Smooth muscle cell (in vitro differentiated cells): ENCODE results near the gene CCDC102A. TPM values are rescaled to one million over a fixed set of nuclear protein-coding genes. Genes with fewer than 3 reads are reported as not detected.

ENCODE experiments used
- DNase-seq: peaks from one replicate; lab custom pipeline; 2025; ENCODE audit not compliant: unreplicated experiment; lab: John Stamatoyannopoulos, UW
- H2AFZ ChIP-seq: fragments of 200-600 bp; sonication (generic); 2 replicates; pipeline ENCODE4 v1.6.0; 2016; ENCODE audit warnings: antibody characterized with exemption, low read depth, mild to moderate bottlenecking
- H3F3A ChIP-seq: fragments of 200-600 bp; sonication (generic); 2 replicates; pipeline ENCODE4 v1.6.0; 2017; ENCODE audit warnings: antibody characterized with exemption, low read depth
- H3K27ac ChIP-seq: fragments of 200-600 bp; sonication (generic); 2 replicates; pipeline ENCODE4 v1.5.1; 2016; ENCODE audit warnings: low read depth, mild to moderate bottlenecking
- H3K27me3 ChIP-seq: fragments of 200-600 bp; sonication (generic); 2 replicates; pipeline ENCODE4 v1.6.1; 2016; ENCODE audit warnings: low read depth, mild to moderate bottlenecking
- H3K36me3 ChIP-seq: fragments of 200-600 bp; sonication (generic); 2 replicates; pipeline ENCODE4 v1.5.1; 2016; ENCODE audit warnings: low read depth
- H3K4me1 ChIP-seq: fragments of 200-600 bp; sonication (generic); 2 replicates; pipeline ENCODE4 v1.5.1; 2016; ENCODE audit warnings: low read depth
- H3K4me2 ChIP-seq: fragments of 200-600 bp; sonication (generic); 2 replicates; pipeline ENCODE4 v1.6.0; 2016; ENCODE audit warnings: mild to moderate bottlenecking
- H3K4me3 ChIP-seq: fragments of 200-600 bp; sonication (generic); 2 replicates; pipeline ENCODE4 v1.5.1; 2016; ENCODE audit warnings: mild to moderate bottlenecking
- H3K79me2 ChIP-seq: fragments of 200-600 bp; sonication (generic); 2 replicates; pipeline ENCODE4 v1.6.0; 2016; ENCODE audit warnings: low read depth, mild to moderate bottlenecking
- H3K9ac ChIP-seq: fragments of 200-600 bp; sonication (generic); 2 replicates; pipeline ENCODE4 v1.6.0; 2016; ENCODE audit warnings: low read depth
- H3K9me3 ChIP-seq: fragments of 200-600 bp; sonication (generic); replicated peaks from 2 replicates; pipeline ENCODE4 v1.5.1; 2016; ENCODE audit warnings: low read depth
- H4K20me1 ChIP-seq: fragments of 200-600 bp; sonication (generic); 2 replicates; pipeline ENCODE4 v1.6.0; 2016; ENCODE audit warnings: low read depth
- WGBS: methylation state at CpG from one replicate; pipeline ENCODE4 v1.1.7; 2016; ENCODE audit warnings: low lambda C conversion rate; 5-methylcytosine and 5-hydroxymethylcytosine counted together
- polyA plus RNA-seq: library from polyadenylated mRNA; unstranded; fragments of >200 nt; fragmentation: Nextera tagmentation; extraction: Ambion mirVana; gene quantifications from 2 replicates; pipeline ENCODE4 v1.2.1, GENCODE V29; 2016
- total RNA-seq: library from RNA; depleted of rRNA; stranded (reverse); fragments of >200 nt; gene quantifications from 2 replicates; pipeline ENCODE4 v1.2.3, GENCODE V29; 2014
- TF ChIP-seq, protein P1 (sequence below): fragments of 200-600 bp; sonication (generic); IDR thresholded peaks from 2 replicates; pipeline ENCODE4 v1.5.1; 2017; ENCODE audit warnings: borderline replicate concordance, mild to moderate bottlenecking, antibody characterized with exemption; ENCODE audit not compliant: insufficient read depth, poor library complexity, severe bottlenecking

The CCDC102A gene
- total and polyA plus RNA-seq, 2 experiments from 2014 or later = 10.8 to 25.3 TPM

DNA sequence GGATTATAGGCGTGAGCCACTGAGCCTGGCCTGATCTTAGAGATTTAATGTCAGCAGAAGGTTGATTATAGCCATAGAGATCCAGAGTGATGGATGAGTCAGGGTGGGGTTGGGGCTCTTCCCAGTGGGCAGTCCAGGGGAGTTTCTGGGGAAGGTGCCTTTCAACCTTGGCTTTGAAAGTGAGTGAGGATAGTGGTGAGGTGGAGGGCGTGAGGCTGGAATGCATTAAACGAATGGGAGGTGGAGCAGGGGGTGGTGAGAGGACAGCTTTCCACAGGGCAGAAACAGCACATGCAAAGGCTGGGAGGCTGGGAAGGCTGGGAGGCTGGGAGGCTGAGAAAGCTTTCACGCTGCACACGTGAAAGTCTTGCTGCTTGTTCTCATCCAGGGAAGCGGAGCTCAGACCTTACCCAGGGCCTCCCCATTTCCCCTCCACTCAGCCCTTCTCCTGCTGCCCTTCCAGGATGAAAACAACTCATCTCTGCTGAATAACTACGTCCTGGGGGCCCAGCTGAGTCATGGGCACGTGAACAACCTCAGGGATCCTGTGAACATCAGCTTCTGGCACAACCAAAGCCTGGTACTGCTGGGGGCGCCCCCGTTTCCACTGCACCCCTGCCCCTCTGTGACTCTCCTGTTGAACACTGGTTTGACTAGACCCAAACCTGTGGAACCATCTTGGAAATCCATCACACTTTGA, 28.4 kb upstream of the CCDC102A start:
- Histone ChIP-seq H3K9me3 (no peaks in the 10 kb centered on the region), H3K4me3 (no peak overlapping the region), H3K4me2 (no peak overlapping the region), H3K79me2 (no peaks in the 10 kb centered on the region), H3K27ac (no peak overlapping the region), H4K20me1 (no peaks in the 10 kb centered on the region), H2AFZ (no peak overlapping the region), H3F3A (no peaks in the 10 kb centered on the region), H3K9ac (no peak overlapping the region), H3K4me1 (no peaks in the 10 kb centered on the region), H3K27me3 (no peaks in the 10 kb centered on the region), H3K36me3 (no peaks in the 10 kb centered on the region)
- TF ChIP-seq, protein P1, sequence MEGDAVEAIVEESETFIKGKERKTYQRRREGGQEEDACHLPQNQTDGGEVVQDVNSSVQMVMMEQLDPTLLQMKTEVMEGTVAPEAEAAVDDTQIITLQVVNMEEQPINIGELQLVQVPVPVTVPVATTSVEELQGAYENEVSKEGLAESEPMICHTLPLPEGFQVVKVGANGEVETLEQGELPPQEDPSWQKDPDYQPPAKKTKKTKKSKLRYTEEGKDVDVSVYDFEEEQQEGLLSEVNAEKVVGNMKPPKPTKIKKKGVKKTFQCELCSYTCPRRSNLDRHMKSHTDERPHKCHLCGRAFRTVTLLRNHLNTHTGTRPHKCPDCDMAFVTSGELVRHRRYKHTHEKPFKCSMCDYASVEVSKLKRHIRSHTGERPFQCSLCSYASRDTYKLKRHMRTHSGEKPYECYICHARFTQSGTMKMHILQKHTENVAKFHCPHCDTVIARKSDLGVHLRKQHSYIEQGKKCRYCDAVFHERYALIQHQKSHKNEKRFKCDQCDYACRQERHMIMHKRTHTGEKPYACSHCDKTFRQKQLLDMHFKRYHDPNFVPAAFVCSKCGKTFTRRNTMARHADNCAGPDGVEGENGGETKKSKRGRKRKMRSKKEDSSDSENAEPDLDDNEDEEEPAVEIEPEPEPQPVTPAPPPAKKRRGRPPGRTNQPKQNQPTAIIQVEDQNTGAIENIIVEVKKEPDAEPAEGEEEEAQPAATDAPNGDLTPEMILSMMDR = no peak
- no peak for DNase-seq
- 60% methylated on average over 10 of the region's 10 CpGs for WGBS

DNA sequence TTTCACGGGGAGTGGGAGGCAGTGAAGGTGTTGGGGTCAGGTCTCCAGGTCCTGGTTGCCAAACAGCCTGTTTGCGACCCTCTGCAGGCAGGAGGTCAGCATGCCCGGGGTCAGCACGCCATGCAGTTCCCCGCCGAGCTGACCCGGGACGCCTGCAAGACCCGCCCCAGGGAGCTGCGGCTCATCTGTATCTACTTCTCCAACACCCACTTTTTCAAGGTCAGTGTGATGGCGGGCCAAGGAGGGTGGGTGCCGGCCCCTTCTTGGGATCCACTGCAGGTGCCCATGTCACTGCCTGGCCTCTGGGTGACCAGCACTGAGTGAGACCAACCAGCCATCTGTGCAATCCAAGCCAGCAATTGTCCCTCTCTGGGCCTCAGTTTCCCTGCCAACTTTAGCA, 27.4 kb upstream of the CCDC102A start:
- no peaks in the 10 kb centered on the region for H3F3A ChIP-seq
- no peaks in the 10 kb centered on the region for H3K79me2 ChIP-seq
- WGBS = 97% methylated on average over 12 of the region's 12 CpGs
- H3K9ac ChIP-seq = no peak overlapping the region
- no peaks in the 10 kb centered on the region for H3K27me3 ChIP-seq
- H3K4me3 ChIP-seq = no peak overlapping the region
- H3K9me3 ChIP-seq = no peaks in the 10 kb centered on the region
- no peak overlapping the region for H3K4me2 ChIP-seq
- no peak overlapping the region for H3K27ac ChIP-seq
- DNase-seq = no peak
- TF ChIP-seq, protein P1 = no peak
- H3K4me1 ChIP-seq = no peaks in the 10 kb centered on the region
- no peak overlapping the region for H2AFZ ChIP-seq
- H4K20me1 ChIP-seq = no peaks in the 10 kb centered on the region
- H3K36me3 ChIP-seq = no peaks in the 10 kb centered on the region

DNA sequence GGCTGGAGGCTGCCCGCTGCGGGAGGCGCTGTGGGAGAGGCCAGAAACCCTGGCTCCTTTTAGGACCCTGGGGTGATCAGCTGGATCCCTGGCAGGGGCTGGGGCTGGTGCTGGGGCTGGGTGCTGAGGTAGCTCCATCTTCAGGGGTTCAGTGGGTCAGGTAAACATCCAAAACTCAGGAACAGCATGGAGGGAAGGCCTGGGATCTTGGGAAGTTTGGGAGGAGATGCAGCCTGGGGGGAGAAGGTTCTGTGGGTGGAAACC, 27.0 kb upstream of the CCDC102A start:
- Histone ChIP-seq H3K9ac (no peak overlapping the region), H3K4me1 (no peaks in the 10 kb centered on the region)
- DNase-seq = no peak

More for the DNA sequence above, 27.0 kb upstream of the CCDC102A start:
- H3K79me2 ChIP-seq = no peaks in the 10 kb centered on the region
- H4K20me1 ChIP-seq = no peaks in the 10 kb centered on the region
- TF ChIP-seq, protein P1 = no peak
- no peak overlapping the region for H2AFZ ChIP-seq
- H3K36me3 ChIP-seq = no peaks in the 10 kb centered on the region
- 80% methylated on average over 3 of the region's 3 CpGs for WGBS
- H3K9me3 ChIP-seq = no peaks in the 10 kb centered on the region
- no peaks in the 10 kb centered on the region for H3F3A ChIP-seq
- H3K27ac ChIP-seq = no peak overlapping the region
- no peak overlapping the region for H3K4me2 ChIP-seq
- no peak overlapping the region for H3K4me3 ChIP-seq
- H3K27me3 ChIP-seq = no peaks in the 10 kb centered on the region
